ENCODE results near the gene PSMD5. TPM values are rescaled to one million over a fixed set of nuclear protein-coding genes. Genes with fewer than 3 reads are reported as not detected.

The PSMD5 gene
- total RNA-seq, 1 experiment from 2014 or later, result 53.0 TPM

DNA sequence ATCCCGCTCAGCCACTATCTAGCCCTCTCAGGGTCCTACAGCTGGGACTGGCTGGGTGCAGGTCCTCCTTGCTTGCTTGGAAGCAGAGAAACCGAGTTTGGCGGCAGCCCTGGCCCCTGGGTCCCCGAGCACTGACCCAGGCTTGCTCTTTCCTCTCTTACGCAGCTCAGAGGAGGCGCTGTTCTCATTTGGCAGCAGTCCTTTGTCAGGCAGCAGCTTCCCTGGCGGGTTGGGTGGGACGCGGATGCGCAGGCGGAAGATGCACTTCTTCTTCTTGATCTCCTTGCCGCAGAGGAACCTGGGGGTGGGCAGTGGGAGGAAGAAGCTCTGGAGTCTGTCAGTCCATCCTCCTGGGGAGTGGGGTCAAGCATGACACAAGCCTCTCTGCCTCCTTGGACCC is 19.7 kb upstream of the PSMD5 start:
- no peak overlapping the region for H3K27ac ChIP-seq (ENCODE audit: low read length)
- H3K27me3 ChIP-seq (ENCODE audit: control insufficient read depth, insufficient read depth, low read length), result no peaks in the 10 kb centered on the region
- TF ChIP-seq, protein P1, sequence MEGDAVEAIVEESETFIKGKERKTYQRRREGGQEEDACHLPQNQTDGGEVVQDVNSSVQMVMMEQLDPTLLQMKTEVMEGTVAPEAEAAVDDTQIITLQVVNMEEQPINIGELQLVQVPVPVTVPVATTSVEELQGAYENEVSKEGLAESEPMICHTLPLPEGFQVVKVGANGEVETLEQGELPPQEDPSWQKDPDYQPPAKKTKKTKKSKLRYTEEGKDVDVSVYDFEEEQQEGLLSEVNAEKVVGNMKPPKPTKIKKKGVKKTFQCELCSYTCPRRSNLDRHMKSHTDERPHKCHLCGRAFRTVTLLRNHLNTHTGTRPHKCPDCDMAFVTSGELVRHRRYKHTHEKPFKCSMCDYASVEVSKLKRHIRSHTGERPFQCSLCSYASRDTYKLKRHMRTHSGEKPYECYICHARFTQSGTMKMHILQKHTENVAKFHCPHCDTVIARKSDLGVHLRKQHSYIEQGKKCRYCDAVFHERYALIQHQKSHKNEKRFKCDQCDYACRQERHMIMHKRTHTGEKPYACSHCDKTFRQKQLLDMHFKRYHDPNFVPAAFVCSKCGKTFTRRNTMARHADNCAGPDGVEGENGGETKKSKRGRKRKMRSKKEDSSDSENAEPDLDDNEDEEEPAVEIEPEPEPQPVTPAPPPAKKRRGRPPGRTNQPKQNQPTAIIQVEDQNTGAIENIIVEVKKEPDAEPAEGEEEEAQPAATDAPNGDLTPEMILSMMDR (IDR thresholded peaks at IDR 0.05), result no peak
- TF ChIP-seq TCF7L2 (IDR thresholded peaks at IDR 0.05; ENCODE audit: low read depth, low read length) (no peak), POLR2AphosphoS5 (IDR thresholded peaks at IDR 0.05; ENCODE audit: low read depth, low read length) (no peak), SIN3A (IDR thresholded peaks at IDR 0.05; ENCODE audit: borderline replicate concordance, insufficient read depth, low read depth, low read length) (no peak)
- TF ChIP-seq, protein P2, sequence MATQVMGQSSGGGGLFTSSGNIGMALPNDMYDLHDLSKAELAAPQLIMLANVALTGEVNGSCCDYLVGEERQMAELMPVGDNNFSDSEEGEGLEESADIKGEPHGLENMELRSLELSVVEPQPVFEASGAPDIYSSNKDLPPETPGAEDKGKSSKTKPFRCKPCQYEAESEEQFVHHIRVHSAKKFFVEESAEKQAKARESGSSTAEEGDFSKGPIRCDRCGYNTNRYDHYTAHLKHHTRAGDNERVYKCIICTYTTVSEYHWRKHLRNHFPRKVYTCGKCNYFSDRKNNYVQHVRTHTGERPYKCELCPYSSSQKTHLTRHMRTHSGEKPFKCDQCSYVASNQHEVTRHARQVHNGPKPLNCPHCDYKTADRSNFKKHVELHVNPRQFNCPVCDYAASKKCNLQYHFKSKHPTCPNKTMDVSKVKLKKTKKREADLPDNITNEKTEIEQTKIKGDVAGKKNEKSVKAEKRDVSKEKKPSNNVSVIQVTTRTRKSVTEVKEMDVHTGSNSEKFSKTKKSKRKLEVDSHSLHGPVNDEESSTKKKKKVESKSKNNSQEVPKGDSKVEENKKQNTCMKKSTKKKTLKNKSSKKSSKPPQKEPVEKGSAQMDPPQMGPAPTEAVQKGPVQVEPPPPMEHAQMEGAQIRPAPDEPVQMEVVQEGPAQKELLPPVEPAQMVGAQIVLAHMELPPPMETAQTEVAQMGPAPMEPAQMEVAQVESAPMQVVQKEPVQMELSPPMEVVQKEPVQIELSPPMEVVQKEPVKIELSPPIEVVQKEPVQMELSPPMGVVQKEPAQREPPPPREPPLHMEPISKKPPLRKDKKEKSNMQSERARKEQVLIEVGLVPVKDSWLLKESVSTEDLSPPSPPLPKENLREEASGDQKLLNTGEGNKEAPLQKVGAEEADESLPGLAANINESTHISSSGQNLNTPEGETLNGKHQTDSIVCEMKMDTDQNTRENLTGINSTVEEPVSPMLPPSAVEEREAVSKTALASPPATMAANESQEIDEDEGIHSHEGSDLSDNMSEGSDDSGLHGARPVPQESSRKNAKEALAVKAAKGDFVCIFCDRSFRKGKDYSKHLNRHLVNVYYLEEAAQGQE (IDR thresholded peaks at IDR 0.05; ENCODE audit: insufficient read depth in 1 of 2, low read depth in 2 of 2, low read length in 1 of 2), result no peak
- BruUV-seq (replicated peaks), result no TSS peak
- ATAC-seq (no peak), DNase-seq (ENCODE audit: low read depth, low spot score) (no peak)
- intact Hi-C loops (cut with micrococcal nuclease; ENCODE audit: unreplicated experiment), result no loop called here
- H3K36me3 ChIP-seq (ENCODE audit: control insufficient read depth, insufficient read depth, low read length), result peaks cover 2% of the 10 kb centered on the region; the same call in 1 of the 2 replicates
- H3K4me3 ChIP-seq (ENCODE audit: low read depth in 2 of 2, low read length in 2 of 2), result no peak overlapping the region
- CTCF ChIA-PET, result interaction anchor here (0.5 kb wide), 1 partner anchor 87 kb away, joined by 5 read pairs; no protein-coding TSS in a partner anchor
- H3K4me1 ChIP-seq (ENCODE audit: control insufficient read depth, insufficient read depth, low read length), result no peaks in the 10 kb centered on the region
- POLR2A ChIA-PET, result no interaction called here
- in situ Hi-C loops (cut with HindIII; ENCODE audit: low pct_unique_long_range_greater_than_20kb, low sequenced_read_pairs), result no loop called here
- no peaks in the 10 kb centered on the region for H3K9me3 ChIP-seq (ENCODE audit: control insufficient read depth, insufficient read depth, low read depth, low read length)

DNA sequence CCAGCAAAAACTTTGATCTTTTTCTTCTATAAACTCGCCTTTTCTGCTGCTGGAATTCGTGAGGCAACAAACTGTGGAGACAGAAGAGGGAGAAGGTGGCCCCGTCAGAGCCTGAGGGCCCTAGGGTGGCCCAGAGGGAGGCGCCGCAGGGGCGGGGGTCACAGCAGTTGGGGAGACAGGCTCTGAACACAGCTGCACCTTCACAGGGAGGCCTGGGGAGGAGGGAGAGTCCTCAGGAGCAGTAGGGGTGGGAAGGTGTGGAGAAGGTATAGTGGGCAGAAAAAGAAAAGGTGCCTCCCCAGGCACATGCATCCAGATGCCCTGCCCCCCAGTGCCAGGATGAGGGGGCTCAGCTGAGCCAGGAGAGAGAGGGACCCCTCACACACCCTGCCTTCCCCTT is 19.2 kb upstream of the PSMD5 start:
- ChIA-PET CTCF (interaction anchor here (0.5 kb wide), 1 partner anchor 87 kb away, joined by 5 read pairs; no protein-coding TSS in a partner anchor), POLR2A (no interaction called here)
- intact Hi-C loops (cut with micrococcal nuclease; ENCODE audit: unreplicated experiment) (no loop called here), in situ Hi-C loops (cut with HindIII; ENCODE audit: low pct_unique_long_range_greater_than_20kb, low sequenced_read_pairs) (no loop called here)
- H3K27me3 ChIP-seq (ENCODE audit: control insufficient read depth, insufficient read depth, low read length), result no peaks in the 10 kb centered on the region
- no peak for DNase-seq (ENCODE audit: low read depth, low spot score)
- H3K4me1 ChIP-seq (ENCODE audit: control insufficient read depth, insufficient read depth, low read length), result no peaks in the 10 kb centered on the region
- no peak overlapping the region for H3K4me3 ChIP-seq (ENCODE audit: low read depth in 2 of 2, low read length in 2 of 2)
- no peak overlapping the region for H3K27ac ChIP-seq (ENCODE audit: low read length)
- TF ChIP-seq SIN3A (IDR thresholded peaks at IDR 0.05; ENCODE audit: borderline replicate concordance, insufficient read depth, low read depth, low read length) (no peak), POLR2AphosphoS5 (IDR thresholded peaks at IDR 0.05; ENCODE audit: low read depth, low read length) (no peak), TCF7L2 (IDR thresholded peaks at IDR 0.05; ENCODE audit: low read depth, low read length) (no peak)
- TF ChIP-seq, protein P1 (IDR thresholded peaks at IDR 0.05), result no peak
- TF ChIP-seq, protein P2 (IDR thresholded peaks at IDR 0.05; ENCODE audit: insufficient read depth in 1 of 2, low read depth in 2 of 2, low read length in 1 of 2), result no peak
- H3K36me3 ChIP-seq (ENCODE audit: control insufficient read depth, insufficient read depth, low read length), result peaks cover 2% of the 10 kb centered on the region; the same call in 1 of the 2 replicates
- no TSS peak for BruUV-seq (replicated peaks)
- H3K9me3 ChIP-seq (ENCODE audit: control insufficient read depth, insufficient read depth, low read depth, low read length), result no peaks in the 10 kb centered on the region
- ATAC-seq, result no peak
